Thyroid gland (tissue), 4 donors: ENCODE results near the gene MYADML2.

Source experiments
- POLR2A ChIP-seq, 2 donors: fragments of 450-650 bp; IDR thresholded peaks; one replicate each; pipeline ENCODE4 v1.6.1; 2017; ENCODE audit warnings: antibody characterized with exemption in 2 of 2, mild to moderate bottlenecking in 2 of 2, moderate library complexity in 1 of 2
- TF ChIP-seq, protein P1 (sequence below), 6 experiments: fragments of 200-600 bp in 3 of 6; fragments of 450-650 bp in 3 of 6; sonication (generic) in 3 of 6; IDR thresholded peaks; one replicate each; pipeline ENCODE4 v1.5.1; 2016 to 2019; ENCODE audit warnings: antibody characterized with exemption in 6 of 6, mild to moderate bottlenecking in 2 of 6, inconsistent platforms in 1 of 6, moderate library complexity in 1 of 6

DNA sequence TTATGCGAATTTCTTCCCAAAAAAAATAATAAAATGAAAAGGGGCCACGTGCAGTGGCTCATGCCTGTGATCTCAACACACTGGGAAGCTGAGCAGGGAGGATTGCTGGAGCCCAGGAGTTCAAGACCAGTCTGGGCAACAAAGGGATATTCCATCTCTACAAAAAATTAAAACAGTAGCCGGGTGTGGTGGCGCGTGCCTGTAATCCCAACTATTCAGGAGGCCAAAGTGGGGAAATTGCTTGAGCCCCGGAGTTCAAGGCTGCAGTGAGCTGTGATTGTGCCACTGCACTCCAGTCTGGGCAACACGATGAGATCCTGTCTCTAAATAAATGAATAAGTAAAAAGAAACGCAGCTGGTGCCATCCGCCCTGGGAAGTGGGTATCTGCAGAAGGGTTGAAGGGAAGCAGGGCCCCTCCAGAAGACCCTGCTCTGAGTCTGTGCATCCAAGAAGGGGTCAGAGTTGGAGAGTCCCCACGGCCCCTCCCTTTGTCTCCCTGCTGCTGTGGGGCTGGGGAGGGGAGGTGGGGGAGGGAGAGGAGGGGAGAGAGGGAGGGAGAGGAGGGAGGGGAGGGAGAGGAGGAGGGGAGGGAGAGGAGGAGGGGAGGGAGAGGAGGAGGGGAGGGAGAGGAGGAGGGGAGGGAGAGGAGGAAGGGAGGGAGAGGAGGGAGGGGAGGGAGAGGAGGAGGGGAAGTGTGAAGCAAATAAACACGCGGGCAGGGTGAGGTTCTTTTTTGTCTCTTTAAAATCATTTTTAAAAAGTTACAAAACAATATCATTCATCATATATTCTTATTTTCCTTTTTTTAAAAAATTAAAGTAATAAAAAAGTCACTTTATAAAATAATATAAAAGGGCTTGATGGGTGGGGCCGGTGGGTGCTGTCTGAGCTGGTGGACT, 5.0 kb upstream of the MYADML2 start:
- TF ChIP-seq, protein P1, sequence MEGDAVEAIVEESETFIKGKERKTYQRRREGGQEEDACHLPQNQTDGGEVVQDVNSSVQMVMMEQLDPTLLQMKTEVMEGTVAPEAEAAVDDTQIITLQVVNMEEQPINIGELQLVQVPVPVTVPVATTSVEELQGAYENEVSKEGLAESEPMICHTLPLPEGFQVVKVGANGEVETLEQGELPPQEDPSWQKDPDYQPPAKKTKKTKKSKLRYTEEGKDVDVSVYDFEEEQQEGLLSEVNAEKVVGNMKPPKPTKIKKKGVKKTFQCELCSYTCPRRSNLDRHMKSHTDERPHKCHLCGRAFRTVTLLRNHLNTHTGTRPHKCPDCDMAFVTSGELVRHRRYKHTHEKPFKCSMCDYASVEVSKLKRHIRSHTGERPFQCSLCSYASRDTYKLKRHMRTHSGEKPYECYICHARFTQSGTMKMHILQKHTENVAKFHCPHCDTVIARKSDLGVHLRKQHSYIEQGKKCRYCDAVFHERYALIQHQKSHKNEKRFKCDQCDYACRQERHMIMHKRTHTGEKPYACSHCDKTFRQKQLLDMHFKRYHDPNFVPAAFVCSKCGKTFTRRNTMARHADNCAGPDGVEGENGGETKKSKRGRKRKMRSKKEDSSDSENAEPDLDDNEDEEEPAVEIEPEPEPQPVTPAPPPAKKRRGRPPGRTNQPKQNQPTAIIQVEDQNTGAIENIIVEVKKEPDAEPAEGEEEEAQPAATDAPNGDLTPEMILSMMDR (IDR thresholded peaks at IDR 0.05), result no peak
- TF ChIP-seq POLR2A (IDR thresholded peaks at IDR 0.05), result no peak
